NCI-H345 treated with DMSO at 0.1 percent for 48 hours (cell line): ENCODE data around the gene LDLRAP1.
"Not testable (repeated sequence)": the region's sequence is repeated elsewhere in the genome, so short reads cannot be mapped to it uniquely, and the experiment has no call there.

Source experiments
- DNase-seq: peaks from one replicate; lab custom pipeline; 2025; ENCODE audit not compliant: unreplicated experiment; lab: John Stamatoyannopoulos, UW

The LDLRAP1 gene

GRCh38 chr1:25543425-25544242 is at the start of gene LDLRAP1:
Gene LDLRAP1, plus strand, starts transcription at chr1:25543606. Its CDS starts 93 bp downstream, at chr1:25543699.
- DNase-seq: peak; percentile 14

GRCh38 chr1:25494952-25495351 is 48.5 kb upstream of the LDLRAP1 start:
- no peak for DNase-seq

GRCh38 chr1:25500694-25501093 is 42.7 kb upstream of the LDLRAP1 start:
- no peak for DNase-seq

GRCh38 chr1:25501235-25502058 is 42.0 kb upstream of the LDLRAP1 start:
- no peak for DNase-seq

GRCh38 chr1:25502957-25503356 is 40.4 kb upstream of the LDLRAP1 start:
- no peak for DNase-seq

GRCh38 chr1:25503551-25504426 is 39.6 kb upstream of the LDLRAP1 start:
- peak; percentile 8 for DNase-seq

GRCh38 chr1:25504706-25505595 is 38.5 kb upstream of the LDLRAP1 start:
- DNase-seq: no peak

- DNase-seq: no peak
These were observed 37.6 kb upstream of the LDLRAP1 start for GRCh38 chr1:25505656-25506385.

- not testable (repeated sequence) for DNase-seq
These were observed 36.6 kb upstream of the LDLRAP1 start for GRCh38 chr1:25506566-25507463.

- no peak for DNase-seq
These were observed 29.7 kb upstream of the LDLRAP1 start for GRCh38 chr1:25513666-25514065.

- no peak for DNase-seq
These were observed 28.4 kb upstream of the LDLRAP1 start for GRCh38 chr1:25515033-25515432.

- no peak for DNase-seq
These were observed 26.7 kb upstream of the LDLRAP1 start for GRCh38 chr1:25516686-25517085.

GRCh38 chr1:25517476-25518394 is 25.7 kb upstream of the LDLRAP1 start:
- DNase-seq: no peak

GRCh38 chr1:25519624-25520023 is 23.8 kb upstream of the LDLRAP1 start:
- no peak for DNase-seq

GRCh38 chr1:25520446-25521061 is 22.9 kb upstream of the LDLRAP1 start:
- DNase-seq: peak; percentile 23

GRCh38 chr1:25522031-25522655 is 21.3 kb upstream of the LDLRAP1 start:
- no peak for DNase-seq
